H1 (cell line): ENCODE measurements around the gene RNU4-1. TPM values are rescaled to one million over a fixed set of nuclear protein-coding genes. Genes with fewer than 3 reads are reported as not detected.

Source experiments
- CTCF ChIA-PET: fragments of 300-600 bp; sonication (Branson Sonifier 250); formaldehyde crosslinking; loops from one replicate; lab custom pipeline; 2021; ENCODE audit not compliant: partially characterized antibody; lab: Charles Lee
- POLR2A ChIA-PET: fragments of 300-600 bp; sonication (Branson Sonifier 250); formaldehyde crosslinking; loops from one replicate; lab custom pipeline; 2021; ENCODE audit warnings: inconsistent platforms; ENCODE audit not compliant: partially characterized antibody; lab: Charles Lee
- DNase-seq, 2 experiments: peaks; one replicate each; pipeline versions ENCODE4 v3.0.0 to v3.0.0-alpha.2; 2010 to 2022; ENCODE audit warnings: low spot score in 2 of 2, low read depth in 1 of 2, mixed read lengths in 1 of 2
- FAIRE-seq: peaks from 2 replicates; lab custom pipeline; 2011; peaks lifted over from hg19 to GRCh38; lab: Jason Lieb, UNC
- H2AFZ ChIP-seq: 2 replicates; pipeline ENCODE4 v1.8.1; 2012; ENCODE audit warnings: low read length, inconsistent platforms
- H2AK5ac ChIP-seq: 2 replicates; pipeline ENCODE4 v1.6.1; 2013; ENCODE audit warnings: low read depth, low read length
- H2BK120ac ChIP-seq: replicated peaks from 2 replicates; pipeline ENCODE3; 2013; ENCODE audit warnings: low read depth, low read length, inconsistent platforms
- H2BK12ac ChIP-seq: 2 replicates; pipeline ENCODE4 v1.6.1; 2013; ENCODE audit warnings: low read depth, low read length
- H2BK15ac ChIP-seq: 2 replicates; pipeline ENCODE4 v1.6.1; 2013; ENCODE audit warnings: low read length
- H2BK20ac ChIP-seq: 2 replicates; pipeline ENCODE4 v1.6.1; 2013; ENCODE audit warnings: low read length
- H2BK5ac ChIP-seq: 2 replicates; pipeline ENCODE4 v1.6.1; 2013; ENCODE audit warnings: low read depth, low read length
- H3K14ac ChIP-seq: 2 replicates; pipeline ENCODE4 v1.6.1; 2013; ENCODE audit warnings: inconsistent platforms; ENCODE audit not compliant: insufficient read length
- H3K18ac ChIP-seq: 2 replicates; pipeline ENCODE4 v1.6.1; 2013; ENCODE audit warnings: low read length; ENCODE audit errors: extremely low read depth
- H3K23ac ChIP-seq: 2 replicates; pipeline ENCODE4 v1.6.1; 2013; ENCODE audit warnings: inconsistent platforms; ENCODE audit not compliant: insufficient read length
- H3K23me2 ChIP-seq: 2 replicates; pipeline ENCODE4 v1.6.1; 2013; ENCODE audit warnings: low read depth, low read length
- H3K27ac ChIP-seq: 2 replicates; pipeline ENCODE4 v1.6.1; 2011; ENCODE audit warnings: low read depth, low read length, inconsistent platforms
- H3K27me3 ChIP-seq, 4 experiments: replicated peaks in 1 of 4; 1 replicate in 1 of 4; 2 replicates in 3 of 4; pipeline versions ENCODE4 v1.6.1 to v1.8.1; 2011 to 2013; ENCODE audit warnings: low read length in 3 of 4, mild to moderate bottlenecking in 3 of 4, inconsistent platforms in 2 of 4, mixed read lengths in 2 of 4, moderate library complexity in 1 of 4; ENCODE audit not compliant: control insufficient read depth in 3 of 4, insufficient read depth in 3 of 4; ENCODE audit errors: extremely low read depth in 1 of 4
- H3K36me3 ChIP-seq, 4 experiments: 2 replicates each; pipeline versions ENCODE4 v1.6.1 to v1.8.1; 2011 to 2013; ENCODE audit warnings: mild to moderate bottlenecking in 4 of 4, low read length in 3 of 4, moderate library complexity in 2 of 4, control low read depth in 1 of 4, inconsistent platforms in 1 of 4; ENCODE audit not compliant: insufficient read depth in 4 of 4, control insufficient read depth in 2 of 4
- H3K4ac ChIP-seq: replicated peaks from 2 replicates; pipeline ENCODE3; 2013; ENCODE audit warnings: low read length, low read depth, mixed read lengths, inconsistent platforms; ENCODE audit not compliant: insufficient read length
- H3K4me1 ChIP-seq, 4 experiments: replicated peaks in 1 of 4; 1 replicate in 1 of 4; 2 replicates in 3 of 4; pipeline versions ENCODE4 v1.6.1 to v1.8.1; 2011 to 2013; ENCODE audit warnings: low read length in 3 of 4, inconsistent platforms in 2 of 4, mixed read lengths in 1 of 4; ENCODE audit not compliant: insufficient read depth in 4 of 4, control insufficient read depth in 3 of 4
- H3K4me2 ChIP-seq, 2 experiments: 2 replicates each; pipeline versions ENCODE4 v1.6.1 to v1.8.1; 2011 to 2013; ENCODE audit warnings: low read depth in 2 of 2, low read length in 2 of 2, control low read depth in 1 of 2, inconsistent platforms in 1 of 2, mild to moderate bottlenecking in 1 of 2; ENCODE audit not compliant: insufficient read depth in 1 of 2
- H3K4me3 ChIP-seq, 4 experiments: fragments of 200-600, 300-600 bp in 1 of 4; sonication (generic), shearing (Covaris generic), sonication (Bioruptor Twin) in 1 of 4; 2 replicates each; pipeline versions ENCODE4 v1.5.1 to v1.8.1; 2011 to 2016; ENCODE audit warnings: low read length in 4 of 4, low read depth in 3 of 4, control low read depth in 2 of 4, inconsistent platforms in 2 of 4, mild to moderate bottlenecking in 2 of 4, mixed read lengths in 1 of 4, moderate library complexity in 1 of 4; ENCODE audit not compliant: insufficient read depth in 2 of 4; ENCODE audit errors: extremely low read depth in 1 of 4
- H3K56ac ChIP-seq: replicated peaks from 2 replicates; pipeline ENCODE3; 2013; ENCODE audit warnings: low read depth, mild to moderate bottlenecking, mixed read lengths, low read length, inconsistent platforms; ENCODE audit not compliant: insufficient read length
- H3K79me1 ChIP-seq: 2 replicates; pipeline ENCODE4 v1.6.1; 2013; ENCODE audit warnings: low read depth, low read length, control low read depth
- H3K79me2 ChIP-seq, 2 experiments: 2 replicates each; pipeline versions ENCODE4 v1.6.1 to v1.8.1; 2012 to 2013; ENCODE audit warnings: low read length in 2 of 2, mild to moderate bottlenecking in 2 of 2, inconsistent platforms in 1 of 2; ENCODE audit not compliant: insufficient read depth in 2 of 2, control insufficient read depth in 1 of 2
- H3K9ac ChIP-seq, 4 experiments: replicated peaks in 1 of 4; 1 replicate in 1 of 4; 2 replicates in 3 of 4; pipeline versions ENCODE4 v1.6.1 to v1.8.1; 2011 to 2013; ENCODE audit warnings: low read depth in 3 of 4, low read length in 3 of 4, control low read depth in 2 of 4, mild to moderate bottlenecking in 2 of 4, moderate library complexity in 2 of 4, inconsistent platforms in 1 of 4; ENCODE audit errors: extremely low read depth in 1 of 4
- H3K9me3 ChIP-seq, 2 experiments: 2 replicates each; pipeline versions ENCODE4 v1.6.1 to v1.8.1; 2012 to 2013; ENCODE audit warnings: mild to moderate bottlenecking in 2 of 2, moderate library complexity in 2 of 2, control low read depth in 1 of 2, inconsistent platforms in 1 of 2, low read depth in 1 of 2, low read length in 1 of 2, mixed read lengths in 1 of 2; ENCODE audit not compliant: insufficient read depth in 2 of 2
- H4K20me1 ChIP-seq, 2 experiments: replicated peaks in 1 of 2; 2 replicates each; pipeline versions ENCODE3 to v1.8.1; 2011 to 2013; ENCODE audit warnings: inconsistent platforms in 2 of 2, low read length in 2 of 2, mild to moderate bottlenecking in 1 of 2; ENCODE audit not compliant: insufficient read depth in 2 of 2, control insufficient read depth in 1 of 2
- H4K5ac ChIP-seq: 2 replicates; pipeline ENCODE4 v1.6.1; 2013; ENCODE audit warnings: low read length, low read depth, mixed read lengths, inconsistent platforms; ENCODE audit not compliant: insufficient read length
- H4K8ac ChIP-seq: 2 replicates; pipeline ENCODE4 v1.8.0; 2013; ENCODE audit warnings: mild to moderate bottlenecking, moderate library complexity, low read length, inconsistent platforms; ENCODE audit not compliant: insufficient read depth; ENCODE audit errors: extremely low read depth
- H4K91ac ChIP-seq: replicated peaks from 2 replicates; pipeline ENCODE3; 2013; ENCODE audit warnings: low read length, mixed read lengths, inconsistent platforms; ENCODE audit not compliant: insufficient read length
- ATF2 ChIP-seq: IDR thresholded peaks from 2 replicates; pipeline ENCODE4 v1.6.1; 2012; ENCODE audit warnings: low read length, inconsistent platforms
- BRCA1 ChIP-seq: IDR thresholded peaks from 2 replicates; pipeline ENCODE4 v1.6.1; 2012; ENCODE audit warnings: low read depth, low read length, improper control_type of control experiment
- CBX8 ChIP-seq: fragments of 300-800, 300-1000 bp; sonication (generic); IDR thresholded peaks from 2 replicates; pipeline ENCODE4 v1.7.1; 2016; ENCODE audit warnings: low read depth, low read length, borderline replicate concordance
- TEAD4 ChIP-seq: IDR thresholded peaks from 2 replicates; pipeline ENCODE4 v1.6.1; 2012; ENCODE audit warnings: low read depth, low read length, inconsistent platforms, mixed read lengths
- WGBS, 2 experiments: shearing (Covaris generic) in 1 of 2; methylation state at CpG; one replicate each; pipeline versions ENCODE4 v1.1.6 to v1.1.7; 2013 to 2015; ENCODE audit warnings: low lambda C conversion rate in 2 of 2, mixed read lengths in 2 of 2, inconsistent platforms in 1 of 2, low coverage in 1 of 2, missing lambda C conversion rate in 1 of 2; ENCODE audit not compliant: insufficient replicate concordance in 2 of 2, insufficient coverage in 1 of 2, insufficient read length in 1 of 2; ENCODE audit errors: extremely low coverage in 1 of 2, missing lambda C conversion rate in 1 of 2; 5-methylcytosine and 5-hydroxymethylcytosine counted together
- polyA plus RNA-seq, 7 experiments: library from polyadenylated mRNA; depleted of rRNA in 3 of 7; stranded (reverse) in 5 of 7; unstranded in 2 of 7; fragments of >200 nt in 5 of 7; fragments of 200-250 nt in 2 of 7; gene quantifications; 1 replicate in 5 of 7; 2 replicates in 1 of 7; 4 replicates in 1 of 7; pipeline versions ENCODE4 v1.2.1 to v1.2.3, GENCODE V29; 2011 to 2013; ENCODE audit warnings: missing spikeins in 2 of 7, mixed read lengths in 2 of 7
- total RNA-seq: library from RNA; stranded (reverse); fragmentation: NEBNext Ultra II Directional; extraction: Animal tissue kit (Norgen Biotek cat#: 25700); gene quantifications from 2 replicates; pipeline ENCODE4 v1.2.1, GENCODE V29; 2021

RNU4-1 gene
- total and polyA plus RNA-seq, 2 of the 8 experiments (the other 6 are each of a cell fraction or from before 2014, with no cell fraction given): under 0.01 to 1,424 TPM

- no peak overlapping the region for H4K5ac ChIP-seq
- H3K56ac ChIP-seq: no peak overlapping the region
- FAIRE-seq: no peak
- H3K9me3 ChIP-seq: peaks cover 7 to 12% of the 10 kb centered on the region in 2 experiments
- no peak overlapping the region for H3K18ac ChIP-seq
- CTCF ChIA-PET: interaction anchor here (0.8 to 2.3 kb wide), 9 partner anchors 9 to 136 kb away, joined by 3 to 8 read pairs (median 3); no protein-coding TSS in a partner anchor
- H2BK20ac ChIP-seq: no peak overlapping the region
- no peak overlapping the region for H2BK15ac ChIP-seq
- H3K4me2 ChIP-seq: no peak overlapping the region
- H2BK5ac ChIP-seq: no peak overlapping the region
- H2BK12ac ChIP-seq: no peak overlapping the region
- WGBS, 2 experiments: 88% methylated on average over 6 of the region's 7 CpGs; no CpG with 5 or more reads in 1 of the 2 experiments
- no peak for DNase-seq
- H3K23ac ChIP-seq: no peak overlapping the region
- no peaks in the 10 kb centered on the region for H3K36me3 ChIP-seq
- H3K4me3 ChIP-seq: no peak overlapping the region
- POLR2A ChIA-PET: interaction anchor here (1.3 to 1.9 kb wide), 2 partner anchors 41 to 114 kb away, joined by 4 to 7 read pairs; partner anchors contain the start of genes GATC, RNU4-2 and TRIAP1
- no peak overlapping the region for H4K91ac ChIP-seq
- no peak for TF ChIP-seq BRCA1
- no peak for TF ChIP-seq TEAD4
- no peak for TF ChIP-seq ATF2
- TF ChIP-seq CBX8: no peak
- no peaks in the 10 kb centered on the region for H3K79me2 ChIP-seq
- H4K8ac ChIP-seq: no peak overlapping the region
- H4K20me1 ChIP-seq: no peaks in the 10 kb centered on the region
- no peaks in the 10 kb centered on the region for H3K79me1 ChIP-seq
- no peaks in the 10 kb centered on the region; a peak in 1 of 7 replicates for H3K27me3 ChIP-seq
- no peak overlapping the region for H3K27ac ChIP-seq
- no peak overlapping the region for H3K9ac ChIP-seq
- peaks cover 2% of the 10 kb centered on the region; the same call in 1 of the 2 replicates for H3K23me2 ChIP-seq
- H3K4me1 ChIP-seq: no peaks in the 10 kb centered on the region
- no peak overlapping the region for H2AK5ac ChIP-seq
- H2BK120ac ChIP-seq: no peak overlapping the region
- H3K14ac ChIP-seq: no peak overlapping the region
- no peak overlapping the region for H3K4ac ChIP-seq
- H2AFZ ChIP-seq: no peak overlapping the region
These were observed 39.5 kb upstream of the RNU4-1 start for GRCh38 chr12:120332523-120332922.
